ENCODE measurements around the gene PTPN22. TPM values are rescaled to one million over a fixed set of nuclear protein-coding genes. Genes with fewer than 3 reads are reported as not detected.

The PTPN22 gene
- total RNA-seq, 4 donors from 2014 or later: 4.0 to 28.1 (median 11.2) TPM

- Histone ChIP-seq H3K27me3 (no peaks in the 10 kb centered on the region), H3K4me1 (peaks cover 12 to 65% (median 22%) of the 10 kb centered on the region in 4 donors), H3K36me3 (no peaks in the 10 kb centered on the region), H3K27ac (no peak overlapping the region), H3K9me3 (no peaks in the 10 kb centered on the region), H3K4me3 (no peak overlapping the region)
- 84 to 93% methylated on average over 3 of the region's 3 CpGs for WGBS, 2 donors (ENCODE audit: low coverage in 1 of 2)
- in situ Hi-C loops (cut with MboI; ENCODE audit: low pct_ligation_motif_present in 1 of 4, low pct_unique_long_range_greater_than_20kb in 1 of 4, low sequenced_read_pairs in 3 of 4) (no loop called here), intact Hi-C loops (cut with DNase I; ENCODE audit: low total_unique reads) (no loop called here)
- TF ChIP-seq POLR2A (IDR thresholded peaks at IDR 0.05) (no peak), EP300 (IDR thresholded peaks at IDR 0.05; ENCODE audit: low read depth) (no peak), CTCF (IDR thresholded peaks at IDR 0.05) (no peak), POLR2AphosphoS5 (IDR thresholded peaks at IDR 0.05) (no peak)
- no peak for DNase-seq
Observed at GRCh38 chr1:113788802-113789201, 82.7 kb downstream of the PTPN22 start.

- no peak for TF ChIP-seq CTCF (IDR thresholded peaks at IDR 0.05)
- TF ChIP-seq POLR2AphosphoS5 (IDR thresholded peaks at IDR 0.05): no peak
- no peak for TF ChIP-seq POLR2A (IDR thresholded peaks at IDR 0.05)
- TF ChIP-seq EP300 (IDR thresholded peaks at IDR 0.05; ENCODE audit: low read depth): no peak
- no peaks in the 10 kb centered on the region for H3K9me3 ChIP-seq
- H3K4me1 ChIP-seq: peaks cover 17 to 69% (median 27%) of the 10 kb centered on the region in 4 donors
- DNase-seq: no peak
- H3K27ac ChIP-seq: no peak overlapping the region
- no peaks in the 10 kb centered on the region for H3K36me3 ChIP-seq
- 78 to 82% methylated on average over 3 of the region's 3 CpGs for WGBS, 2 donors (ENCODE audit: low coverage in 1 of 2)
- in situ Hi-C loops (cut with MboI; ENCODE audit: low pct_ligation_motif_present in 1 of 4, low pct_unique_long_range_greater_than_20kb in 1 of 4, low sequenced_read_pairs in 3 of 4) (no loop called here), intact Hi-C loops (cut with DNase I; ENCODE audit: low total_unique reads) (no loop called here)
- H3K4me3 ChIP-seq: no peak overlapping the region
- no peaks in the 10 kb centered on the region for H3K27me3 ChIP-seq
Observed at GRCh38 chr1:113787663-113788062, 83.8 kb downstream of the PTPN22 start.

GRCh38 chr1:113786069-113786468, 85.4 kb downstream of the PTPN22 start:
- Histone ChIP-seq H3K9me3 (no peaks in the 10 kb centered on the region), H3K36me3 (no peaks in the 10 kb centered on the region), H3K4me3 (no peak overlapping the region), H3K27ac (no peak overlapping the region), H3K27me3 (no peaks in the 10 kb centered on the region), H3K4me1 (peaks cover 19 to 74% (median 35%) of the 10 kb centered on the region in 4 donors)
- WGBS, 2 donors (ENCODE audit: low coverage in 1 of 2): 34 to 80% methylated on average over 1 of the region's 1 CpG
- DNase-seq: no peak
- TF ChIP-seq CTCF (IDR thresholded peaks at IDR 0.05) (no peak), POLR2AphosphoS5 (IDR thresholded peaks at IDR 0.05) (no peak)
- in situ Hi-C loops (cut with MboI; ENCODE audit: low pct_ligation_motif_present in 1 of 4, low pct_unique_long_range_greater_than_20kb in 1 of 4, low sequenced_read_pairs in 3 of 4): no loop called here
- intact Hi-C loops (cut with DNase I; ENCODE audit: low total_unique reads): no loop called here

GRCh38 chr1:113784104-113784779, 87.3 kb downstream of the PTPN22 start:
- H3K27ac ChIP-seq: peak overlapping the region; percentile 50 to 71 (median 58)
- peaks cover 29 to 88% (median 44%) of the 10 kb centered on the region in 4 donors for H3K4me1 ChIP-seq
- in situ Hi-C loops (cut with MboI; ENCODE audit: low pct_ligation_motif_present in 1 of 4, low pct_unique_long_range_greater_than_20kb in 1 of 4, low sequenced_read_pairs in 3 of 4): no loop called here
- H3K4me3 ChIP-seq: no peak overlapping the region
- H3K36me3 ChIP-seq: no peaks in the 10 kb centered on the region
- H3K27me3 ChIP-seq: no peaks in the 10 kb centered on the region
- TF ChIP-seq POLR2A (IDR thresholded peaks at IDR 0.05) (no peak), POLR2AphosphoS5 (IDR thresholded peaks at IDR 0.05) (no peak), EP300 (IDR thresholded peaks at IDR 0.05; ENCODE audit: low read depth) (no peak), CTCF (IDR thresholded peaks at IDR 0.05) (no peak)
- no peaks in the 10 kb centered on the region for H3K9me3 ChIP-seq
- no peak for DNase-seq
- WGBS, 2 donors (ENCODE audit: low coverage in 1 of 2): 60 to 64% methylated on average over 1 to 5 of the region's 5 CpGs
- intact Hi-C loops (cut with DNase I; ENCODE audit: low total_unique reads): no loop called here
